Measurements from ENCODE around the gene HORMAD2.

- TF ChIP-seq CTCF (IDR thresholded peaks at IDR 0.05): no peak
- TF ChIP-seq POLR2A (IDR thresholded peaks at IDR 0.05): no peak
- no peak for TF ChIP-seq POLR2AphosphoS5 (IDR thresholded peaks at IDR 0.05)
Measured at GRCh38 chr22:30054067-30054763, 26.0 kb upstream of the HORMAD2 start.
